Uterus (tissue), 4 donors: Measurements from ENCODE around the gene TP53I13. TPM values are rescaled to one million over a fixed set of nuclear protein-coding genes. Genes with fewer than 3 reads are reported as not detected.

Experiments
- DNase-seq, 2 donors: peaks; one replicate each; pipeline ENCODE4 v3.0.0-alpha.2; 2019 to 2020
- H3K27ac ChIP-seq, 2 donors: fragments of 200-600 bp; sonication (generic); 1 replicate in 1 of 2; 2 replicates in 1 of 2; pipeline ENCODE4 v1.5.1; 2016 to 2018
- H3K27me3 ChIP-seq, 2 donors: fragments of 200-600 bp; sonication (generic); one replicate each; pipeline ENCODE4 v1.5.1; 2018 to 2019; ENCODE audit warnings: control low read depth in 1 of 2
- H3K36me3 ChIP-seq, 2 donors: fragments of 200-600 bp; sonication (generic); one replicate each; pipeline ENCODE4 v1.5.1; 2019; ENCODE audit warnings: control low read depth in 1 of 2
- H3K4me1 ChIP-seq, 2 donors: fragments of 200-600 bp; sonication (generic); one replicate each; pipeline ENCODE4 v1.5.1; 2018 to 2019; ENCODE audit warnings: control low read depth in 1 of 2
- H3K4me3 ChIP-seq, 2 donors: fragments of 200-600 bp; sonication (generic); 1 replicate in 1 of 2; 2 replicates in 1 of 2; pipeline ENCODE4 v1.5.1; 2018 to 2019; ENCODE audit warnings: mild to moderate bottlenecking in 1 of 2
- H3K9me3 ChIP-seq, 2 donors: fragments of 200-600 bp; sonication (generic); one replicate each; pipeline ENCODE4 v1.5.1; 2019; ENCODE audit warnings: control low read depth in 1 of 2
- POLR2A ChIP-seq, 2 donors: fragments of 450-650 bp; IDR thresholded peaks; one replicate each; pipeline ENCODE4 v1.6.1; 2016; ENCODE audit warnings: antibody characterized with exemption in 2 of 2, mild to moderate bottlenecking in 1 of 2, moderate library complexity in 1 of 2
- intact Hi-C: fragments of 100-400 bp; cut with DNase I; formaldehyde crosslinking; loops from one replicate; pipeline ENCODE4 v1.15.1; 2023; ENCODE audit warnings: low total_unique reads
- total RNA-seq, 4 donors: library from RNA; depleted of rRNA in 3 of 4; stranded (reverse); fragments of >200 nt in 3 of 4; gene quantifications; one replicate each; pipeline versions ENCODE4 v1.1.0 to v1.2.4, GENCODE V29; 2014 to 2023
- TF ChIP-seq, protein P1 (sequence below), 4 experiments: fragments of 200-600 bp in 2 of 4; fragments of 450-650 bp in 2 of 4; sonication (generic) in 2 of 4; IDR thresholded peaks; one replicate each; pipeline ENCODE4 v1.5.1; 2016 to 2019; ENCODE audit warnings: antibody characterized with exemption in 4 of 4, mild to moderate bottlenecking in 2 of 4, moderate library complexity in 1 of 4
- donor health status: DM: yes; HTN: yes; CAD: no.

Gene TP53I13
- total RNA-seq, 4 donors from 2014 or later: 35.6 to 50.3 (median 45.1) TPM

GRCh38 chr17:29588562-29589411 is 20.3 kb downstream of the TP53I13 start:
- peak overlapping the region; percentile 71 to 89 for H3K27ac ChIP-seq
- no peak for TF ChIP-seq POLR2A (IDR thresholded peaks at IDR 0.05)
- TF ChIP-seq, protein P1, sequence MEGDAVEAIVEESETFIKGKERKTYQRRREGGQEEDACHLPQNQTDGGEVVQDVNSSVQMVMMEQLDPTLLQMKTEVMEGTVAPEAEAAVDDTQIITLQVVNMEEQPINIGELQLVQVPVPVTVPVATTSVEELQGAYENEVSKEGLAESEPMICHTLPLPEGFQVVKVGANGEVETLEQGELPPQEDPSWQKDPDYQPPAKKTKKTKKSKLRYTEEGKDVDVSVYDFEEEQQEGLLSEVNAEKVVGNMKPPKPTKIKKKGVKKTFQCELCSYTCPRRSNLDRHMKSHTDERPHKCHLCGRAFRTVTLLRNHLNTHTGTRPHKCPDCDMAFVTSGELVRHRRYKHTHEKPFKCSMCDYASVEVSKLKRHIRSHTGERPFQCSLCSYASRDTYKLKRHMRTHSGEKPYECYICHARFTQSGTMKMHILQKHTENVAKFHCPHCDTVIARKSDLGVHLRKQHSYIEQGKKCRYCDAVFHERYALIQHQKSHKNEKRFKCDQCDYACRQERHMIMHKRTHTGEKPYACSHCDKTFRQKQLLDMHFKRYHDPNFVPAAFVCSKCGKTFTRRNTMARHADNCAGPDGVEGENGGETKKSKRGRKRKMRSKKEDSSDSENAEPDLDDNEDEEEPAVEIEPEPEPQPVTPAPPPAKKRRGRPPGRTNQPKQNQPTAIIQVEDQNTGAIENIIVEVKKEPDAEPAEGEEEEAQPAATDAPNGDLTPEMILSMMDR (IDR thresholded peaks at IDR 0.05): no peak
- H3K4me1 ChIP-seq: peaks cover 0 to 24% of the 10 kb centered on the region in 2 donors
- no peaks in the 10 kb centered on the region for H3K27me3 ChIP-seq
- intact Hi-C loops: no loop called here
- no peaks in the 10 kb centered on the region for H3K9me3 ChIP-seq
- peak overlapping the region; percentile 40 to 60 for H3K4me3 ChIP-seq
- no peaks in the 10 kb centered on the region for H3K36me3 ChIP-seq
- peak; percentile 37 to 38 for DNase-seq

DNA sequence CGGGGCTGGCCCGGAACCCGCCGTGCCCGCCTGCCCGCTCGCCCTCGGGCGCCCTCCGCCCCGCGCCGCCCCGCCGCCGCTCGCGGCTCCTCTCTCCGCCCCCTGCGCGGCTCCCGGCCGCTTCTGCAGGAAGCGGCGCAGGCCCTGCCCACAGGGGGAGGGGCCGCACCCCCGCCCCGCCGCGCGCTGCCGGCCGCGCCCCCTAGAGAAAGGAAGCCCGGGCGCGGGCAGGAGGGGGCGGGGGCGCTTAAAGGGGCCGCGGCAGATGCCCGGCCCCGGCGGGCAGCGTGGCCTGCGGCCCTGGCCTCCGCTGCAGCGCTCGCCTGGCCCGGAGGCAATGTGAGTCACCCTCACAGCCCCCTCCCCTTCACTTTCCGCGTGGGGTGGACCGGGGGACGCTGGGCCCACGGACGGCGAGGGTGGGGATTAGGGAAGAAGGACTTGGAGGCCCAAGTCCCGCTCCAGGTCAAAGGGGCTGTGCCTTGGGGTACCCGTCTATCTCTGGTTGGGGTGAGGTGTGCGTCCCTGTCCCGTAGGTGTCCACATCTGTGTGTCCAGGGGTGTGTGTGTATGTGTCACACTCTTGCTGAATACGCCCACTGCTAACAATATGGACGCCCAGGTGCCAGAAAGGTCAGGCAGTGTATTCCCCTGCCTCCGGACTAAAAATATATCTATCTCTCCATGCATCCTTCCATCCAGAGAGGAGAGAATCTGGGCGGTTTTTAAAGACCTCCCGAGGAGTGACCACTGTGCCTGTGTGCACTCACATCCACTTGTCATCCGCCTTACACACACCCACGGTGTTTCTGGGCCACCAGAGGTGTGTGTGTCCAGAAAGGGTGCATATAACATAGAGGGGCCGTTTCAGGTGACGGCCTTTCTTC is 21.3 kb downstream of the TP53I13 start, which contains the start of gene GIT1:
Gene GIT1, minus strand, starts transcription at position 125 of the 887 bp plus-strand sequence. CDS start 270 bp downstream, outside the sequence.
- Histone ChIP-seq H3K4me1 (peaks cover 0 to 29% of the 10 kb centered on the region in 2 donors), H3K27me3 (no peaks in the 10 kb centered on the region), H3K4me3 (peak within 1 kb of the TSS; percentile 40 to 60), H3K36me3 (no peaks in the 10 kb centered on the region), H3K9me3 (no peaks in the 10 kb centered on the region), H3K27ac (peak within 1 kb of the TSS; percentile 84 to 89)
- peak; percentile 81 to 86 for DNase-seq
- TF ChIP-seq POLR2A (IDR thresholded peaks at IDR 0.05): peak; percentile 77 to 92
- TF ChIP-seq, protein P1 (IDR thresholded peaks at IDR 0.05): peak in 3 of 4 experiments; percentile 12 to 40 (median 29)
- intact Hi-C loops: no loop called here

GRCh38 chr17:29590411-29591145 is 22.1 kb downstream of the TP53I13 start:
- Histone ChIP-seq H3K27me3 (no peaks in the 10 kb centered on the region), H3K4me1 (peaks cover 0 to 29% of the 10 kb centered on the region in 2 donors), H3K9me3 (no peaks in the 10 kb centered on the region), H3K4me3 (peak overlapping the region; percentile 32 to 40), H3K27ac (peak overlapping the region; percentile 84 to 89), H3K36me3 (no peaks in the 10 kb centered on the region)
- peak; percentile 52 to 54 for DNase-seq
- no peak for TF ChIP-seq POLR2A (IDR thresholded peaks at IDR 0.05)
- TF ChIP-seq, protein P1 (IDR thresholded peaks at IDR 0.05): no peak
- intact Hi-C loops: no loop called here

- peak; percentile 77 to 80 for DNase-seq
- Histone ChIP-seq H3K27me3 (no peaks in the 10 kb centered on the region), H3K4me1 (peaks cover 0 to 29% of the 10 kb centered on the region in 2 donors)
Measured at GRCh38 chr17:29591146-29591736, 22.7 kb downstream of the TP53I13 start.

More at GRCh38 chr17:29591146-29591736, 22.7 kb downstream of the TP53I13 start:
- peak overlapping the region; percentile 84 to 89 for H3K27ac ChIP-seq
- H3K9me3 ChIP-seq: no peaks in the 10 kb centered on the region
- H3K36me3 ChIP-seq: no peaks in the 10 kb centered on the region
- H3K4me3 ChIP-seq: peak overlapping the region; percentile 16 to 26
- intact Hi-C loops: no loop called here
- TF ChIP-seq, protein P1 (IDR thresholded peaks at IDR 0.05): no peak
- TF ChIP-seq POLR2A (IDR thresholded peaks at IDR 0.05): no peak
